Smooth muscle cell of the coronary artery (primary cell): ENCODE measurements around the gene FHOD3. TPM values are rescaled to one million over a fixed set of nuclear protein-coding genes. Genes with fewer than 3 reads are reported as not detected.

Experiments
- total RNA-seq: library from RNA; depleted of rRNA; stranded (reverse); fragments of >200 nt; gene quantifications from 2 replicates; pipeline ENCODE4 v1.2.3, GENCODE V29; 2014; ENCODE audit warnings: low replicate concordance

FHOD3 gene
- total RNA-seq: 7.0 and 7.7 TPM in 2 replicates

DNA sequence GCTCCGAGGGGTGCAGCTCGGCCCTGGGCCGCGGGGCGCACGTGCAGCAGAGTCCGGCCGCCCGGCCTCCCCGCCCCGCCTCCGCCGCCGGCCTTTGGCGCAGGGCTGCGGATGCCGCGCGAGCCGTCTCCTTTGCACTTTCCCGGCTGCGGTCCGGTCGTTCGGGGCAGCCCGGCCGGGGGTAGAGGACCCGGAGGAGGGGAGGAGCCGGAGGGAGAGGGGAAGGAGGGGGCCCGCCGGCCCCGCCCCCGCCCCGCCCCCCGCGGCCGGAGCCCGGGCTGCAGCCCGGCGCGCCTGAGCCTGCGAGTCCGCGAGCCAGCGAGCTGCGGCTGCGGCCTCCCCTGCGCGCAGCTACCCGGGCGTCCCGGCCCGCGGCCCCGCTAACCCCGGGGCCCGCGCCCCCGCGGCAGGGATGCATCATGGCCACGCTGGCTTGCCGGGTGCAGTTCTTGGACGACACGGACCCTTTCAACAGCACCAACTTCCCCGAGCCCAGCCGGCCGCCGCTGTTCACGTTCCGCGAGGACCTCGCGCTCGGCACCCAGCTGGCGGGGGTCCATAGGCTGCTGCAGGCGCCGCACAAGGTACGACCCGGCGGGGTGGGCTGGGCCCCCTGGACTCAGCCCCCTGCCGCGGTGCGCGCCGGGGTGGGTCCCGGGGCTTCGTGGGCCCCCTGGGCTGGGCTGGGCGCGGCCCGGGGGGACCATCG lies at the start of gene FHOD3:
TSS of gene FHOD3 (plus strand) at position 297 of the 709 bp plus-strand sequence. CDS start at position 420, 123 bp downstream.

DNA sequence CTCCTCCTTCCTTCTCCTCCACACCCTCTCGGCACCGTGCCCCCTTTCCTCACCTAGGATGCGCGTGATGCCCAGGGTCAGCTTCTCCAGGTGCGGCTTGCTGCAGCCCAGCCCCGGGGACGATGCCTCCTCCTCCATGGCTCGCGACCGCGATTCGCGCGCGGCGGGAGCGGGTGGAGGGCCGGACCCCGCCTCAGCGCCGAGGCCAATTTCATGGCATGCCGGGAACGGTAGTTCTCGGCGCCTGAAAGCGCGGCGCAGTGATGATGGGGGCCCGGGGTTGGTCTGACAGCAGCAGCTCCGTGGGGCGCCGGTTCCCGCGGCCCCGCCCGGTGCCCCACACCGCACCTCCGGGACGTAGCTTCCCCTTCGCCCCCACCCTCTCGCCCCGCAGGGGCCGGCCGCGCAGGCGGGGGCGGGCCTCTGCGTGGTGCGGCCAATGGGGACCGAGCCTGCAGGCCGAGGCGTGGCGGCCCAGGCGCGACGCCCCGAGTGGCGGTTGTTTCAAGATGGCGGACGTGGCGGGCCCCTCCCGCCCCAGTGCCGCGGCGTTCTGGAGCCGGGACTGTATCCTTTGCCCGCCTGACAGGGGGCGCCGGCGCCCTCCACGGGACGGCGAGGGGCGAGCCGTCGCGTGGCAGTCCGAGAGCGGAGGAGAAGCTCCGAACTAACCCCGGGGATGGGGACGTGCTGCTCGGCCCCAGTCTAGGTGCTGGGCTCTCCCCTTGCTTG lies 531.3 kb downstream of the FHOD3 start, which contains the start of the genes KIAA1328 and TPGS2:
TSS of gene KIAA1328 (plus strand) at position 498 of the 732 bp plus-strand sequence. CDS start at position 510, 12 bp downstream.
TSS of gene TPGS2 (minus strand) at position 373 of the 732 bp plus-strand sequence. CDS start at position 138, 235 bp downstream.

Other genes with a start within 250 kb of the FHOD3 start
- 17.7 and 46.5 TPM in 2 replicates for gene RPRD1A, start 230.2 kb upstream of the FHOD3 start, total RNA-seq
- 69.2 and 152 TPM in 2 replicates for gene SLC39A6, start 168.4 kb upstream of the FHOD3 start, total RNA-seq
- 95.5 and 152 TPM in 2 replicates for gene ELP2, start 167.8 kb upstream of the FHOD3 start, total RNA-seq
- 0.68 and 4.7 TPM in 2 replicates for gene MOCOS, start 110.2 kb upstream of the FHOD3 start, total RNA-seq